IMR-90 (cell line): ENCODE data around the gene KCNMA1. TPM values are rescaled to one million over a fixed set of nuclear protein-coding genes. Genes with fewer than 3 reads are reported as not detected.

Experiments
- ATAC-seq: fragments of 200-7000 bp; cut with Tn5 transposase; 2 replicates; pipeline ENCODE4 v1.9.1; 2020; ENCODE audit warnings: low read depth, mild to moderate bottlenecking, moderate library complexity
- BruUV-seq: library from RNA; stranded (reverse); fragments of 400-500 nt; replicated peaks from 2 replicates; lab custom pipeline; 2021; lab: Mats Ljungman, UMichigan
- CTCF ChIA-PET: fragments of 300-600 bp; formaldehyde crosslinking; extraction: SDS; loops from one replicate; lab custom pipeline; 2021; ENCODE audit warnings: antibody characterized with exemption; lab: Yijun Ruan, JAX
- POLR2A ChIA-PET: fragments of 300-600 bp; sonication (Branson Sonifier 250); formaldehyde crosslinking; loops from one replicate; lab custom pipeline; 2022; ENCODE audit warnings: antibody characterized with exemption; ENCODE audit not compliant: unreplicated experiment; lab: Charles Lee
- DNase-seq: peaks from one replicate; pipeline ENCODE4 v3.0.0; 2013
- H2AFZ ChIP-seq: replicated peaks from 2 replicates; pipeline ENCODE3; 2013; ENCODE audit warnings: low read length, mild to moderate bottlenecking; ENCODE audit not compliant: poor library complexity
- H2AK5ac ChIP-seq: 2 replicates; pipeline ENCODE4 v1.6.1; 2013; ENCODE audit warnings: low read depth, low read length, inconsistent platforms
- H2AK9ac ChIP-seq: replicated peaks from 2 replicates; pipeline ENCODE3; 2013; ENCODE audit warnings: mild to moderate bottlenecking, low read depth, low read length, moderate library complexity; ENCODE audit not compliant: poor library complexity
- H2BK120ac ChIP-seq: 2 replicates; pipeline ENCODE4 v1.6.1; 2013; ENCODE audit warnings: low read depth, low read length, inconsistent platforms
- H2BK15ac ChIP-seq: 3 replicates; pipeline ENCODE4 v1.6.1; 2013; ENCODE audit warnings: low read depth, low read length, inconsistent platforms
- H2BK20ac ChIP-seq: 2 replicates; pipeline ENCODE4 v1.6.1; 2013; ENCODE audit warnings: low read depth, mild to moderate bottlenecking, inconsistent platforms, low read length, moderate library complexity
- H2BK5ac ChIP-seq: 2 replicates; pipeline ENCODE4 v1.6.1; 2013; ENCODE audit warnings: mild to moderate bottlenecking, low read depth, low read length, inconsistent platforms; ENCODE audit not compliant: poor library complexity, severe bottlenecking
- H3K14ac ChIP-seq: replicated peaks from 2 replicates; pipeline ENCODE4 v1.6.1; 2013; ENCODE audit warnings: low read depth, low read length, inconsistent platforms
- H3K18ac ChIP-seq: 2 replicates; pipeline ENCODE4 v1.6.1; 2013; ENCODE audit warnings: low read depth, low read length, control low read depth
- H3K23ac ChIP-seq: 2 replicates; pipeline ENCODE4 v1.6.1; 2013; ENCODE audit warnings: low read depth, low read length, inconsistent platforms
- H3K27ac ChIP-seq: 2 replicates; pipeline ENCODE4 v1.5.1; 2013; ENCODE audit warnings: mild to moderate bottlenecking, control low read depth, low read length; ENCODE audit not compliant: insufficient read depth
- H3K27me3 ChIP-seq: 2 replicates; pipeline ENCODE4 v1.6.1; 2013; ENCODE audit warnings: low read length; ENCODE audit not compliant: control insufficient read depth, insufficient read depth
- H3K36me3 ChIP-seq: 2 replicates; pipeline ENCODE4 v1.6.1; 2013; ENCODE audit warnings: low read length, mixed read lengths; ENCODE audit not compliant: control insufficient read depth, insufficient read depth
- H3K4ac ChIP-seq: 2 replicates; pipeline ENCODE4 v1.6.1; 2013; ENCODE audit warnings: low read depth, low read length, inconsistent platforms
- H3K4me1 ChIP-seq: 2 replicates; pipeline ENCODE4 v1.6.1; 2013; ENCODE audit warnings: low read length, mixed read lengths; ENCODE audit not compliant: control insufficient read depth, insufficient read depth
- H3K4me2 ChIP-seq: 2 replicates; pipeline ENCODE4 v1.6.1; 2013; ENCODE audit warnings: low read depth, mild to moderate bottlenecking, control low read depth, low read length, moderate library complexity
- H3K4me3 ChIP-seq: 2 replicates; pipeline ENCODE4 v1.5.1; 2013; ENCODE audit warnings: low read depth, mild to moderate bottlenecking, control low read depth, low read length, moderate library complexity; ENCODE audit not compliant: insufficient read depth
- H3K56ac ChIP-seq: 2 replicates; pipeline ENCODE4 v1.6.1; 2013; ENCODE audit warnings: low read length, inconsistent platforms; ENCODE audit not compliant: insufficient read depth; ENCODE audit errors: extremely low read depth
- H3K79me1 ChIP-seq, 2 experiments: 2 replicates each; pipeline ENCODE4 v1.6.1; 2013; ENCODE audit warnings: low read length in 2 of 2, inconsistent platforms in 1 of 2, low read depth in 1 of 2
- H3K9ac ChIP-seq: 2 replicates; pipeline ENCODE4 v1.6.1; 2013; ENCODE audit warnings: low read depth, low read length, control low read depth
- H3K9me1 ChIP-seq: 2 replicates; pipeline ENCODE4 v1.6.1; 2013; ENCODE audit warnings: low read length, inconsistent platforms; ENCODE audit not compliant: insufficient read depth
- H3K9me3 ChIP-seq: 2 replicates; pipeline ENCODE4 v1.6.1; 2013; ENCODE audit warnings: low read length; ENCODE audit not compliant: control insufficient read depth, insufficient read depth
- H4K20me1 ChIP-seq: 2 replicates; pipeline ENCODE4 v1.6.1; 2013; ENCODE audit warnings: low read length, inconsistent platforms; ENCODE audit not compliant: insufficient read depth
- H4K5ac ChIP-seq: 2 replicates; pipeline ENCODE4 v1.6.1; 2013; ENCODE audit warnings: mild to moderate bottlenecking, low read depth, low read length, control low read depth
- H4K8ac ChIP-seq, 2 experiments: 2 replicates each; pipeline ENCODE4 v1.6.1; 2013; ENCODE audit warnings: low read depth in 2 of 2, low read length in 2 of 2, control low read depth in 1 of 2, inconsistent platforms in 1 of 2
- H4K91ac ChIP-seq: 2 replicates; pipeline ENCODE4 v1.6.1; 2013; ENCODE audit warnings: low read depth, low read length, inconsistent platforms; ENCODE audit not compliant: insufficient read depth
- BHLHE40 ChIP-seq: fragments of 150-350 bp; IDR thresholded peaks from 2 replicates; pipeline ENCODE4 v1.6.1; 2016; ENCODE audit warnings: mild to moderate bottlenecking, low read depth, low read length
- CEBPB ChIP-seq: IDR thresholded peaks from 2 replicates; pipeline ENCODE4 v1.6.1; 2012; ENCODE audit warnings: low read depth, low read length, improper control_type of control experiment
- CHD1 ChIP-seq: IDR thresholded peaks from 2 replicates; pipeline ENCODE4 v1.6.1; 2012; ENCODE audit warnings: low read depth, low read length, improper control_type of control experiment
- ELK1 ChIP-seq: fragments of 150-350 bp; IDR thresholded peaks from 2 replicates; pipeline ENCODE4 v1.6.1; 2016; ENCODE audit warnings: low read depth, mild to moderate bottlenecking, low read length, moderate library complexity, borderline replicate concordance
- FOS ChIP-seq: fragments of 150-350 bp; IDR thresholded peaks from 2 replicates; pipeline ENCODE4 v1.6.1; 2016; ENCODE audit warnings: low read depth, low read length
- MAFK ChIP-seq: IDR thresholded peaks from 2 replicates; pipeline ENCODE4 v1.6.1; 2012; ENCODE audit warnings: low read depth, low read length, improper control_type of control experiment
- MAZ ChIP-seq: IDR thresholded peaks from 2 replicates; pipeline ENCODE4 v1.6.1; 2012; ENCODE audit warnings: low read depth, mild to moderate bottlenecking, low read length, improper control_type of control experiment, moderate library complexity, borderline replicate concordance
- MXI1 ChIP-seq: IDR thresholded peaks from 2 replicates; pipeline ENCODE4 v1.6.1; 2012; ENCODE audit warnings: low read depth, mild to moderate bottlenecking, low read length, moderate library complexity, borderline replicate concordance
- NFE2L2 ChIP-seq: fragments of 150-350 bp; IDR thresholded peaks from 2 replicates; pipeline ENCODE4 v1.6.1; 2016; ENCODE audit warnings: low read depth, mild to moderate bottlenecking, low read length
- POLR2A ChIP-seq: IDR thresholded peaks from 2 replicates; pipeline ENCODE4 v1.6.1; 2012; ENCODE audit warnings: mild to moderate bottlenecking, low read depth, low read length
- RAD21 ChIP-seq: IDR thresholded peaks from 2 replicates; pipeline ENCODE4 v1.6.1; 2012; ENCODE audit warnings: low read length, improper control_type of control experiment
- RCOR1 ChIP-seq: IDR thresholded peaks from 2 replicates; pipeline ENCODE4 v1.6.1; 2012; ENCODE audit warnings: mild to moderate bottlenecking, low read length, improper control_type of control experiment; ENCODE audit not compliant: insufficient replicate concordance
- RFX5 ChIP-seq: IDR thresholded peaks from 2 replicates; pipeline ENCODE4 v1.8.0; 2012; ENCODE audit warnings: low read depth, mild to moderate bottlenecking, low read length, moderate library complexity
- SMC3 ChIP-seq: fragments of 150-350 bp; IDR thresholded peaks from 2 replicates; pipeline ENCODE4 v1.6.1; 2016; ENCODE audit warnings: low read depth, mild to moderate bottlenecking, antibody characterized with exemption, low read length, moderate library complexity
- dilution Hi-C: fragments of 300-500 bp; cut with HindIII; formaldehyde crosslinking; loops from one replicate; pipeline ENCODE4 v1.14.3; 2018; ENCODE audit warnings: low sequenced_read_pairs; ENCODE audit not compliant: unreplicated experiment
- in situ Hi-C: fragments of 300-500 bp; cut with MboI; formaldehyde crosslinking; loops from 3 replicates; pipeline ENCODE4 v1.14.3; 2019; ENCODE audit warnings: low sequenced_read_pairs, inconsistent platforms, mixed read lengths
- intact Hi-C: fragments of 100-400 bp; cut with micrococcal nuclease; formaldehyde crosslinking; loops from 2 replicates; pipeline ENCODE4 v1.10.0; 2022
- polyA plus RNA-seq, 3 experiments: library from polyadenylated mRNA; depleted of rRNA; stranded (reverse); fragments of >200 nt; gene quantifications; 2 replicates each; pipeline ENCODE4 v1.2.3, GENCODE V29; 2012; ENCODE audit warnings: low replicate concordance in 1 of 3
- total RNA-seq: library from RNA; depleted of rRNA; stranded (reverse); fragments of >200 nt; gene quantifications from 2 replicates; pipeline ENCODE4 v1.2.3, GENCODE V29; 2012
- TF ChIP-seq, protein P1 (sequence below): fragments of 150-350 bp; IDR thresholded peaks from 2 replicates; pipeline ENCODE4 v1.6.1; 2017; ENCODE audit warnings: mild to moderate bottlenecking, antibody characterized with exemption, low read length, low read depth
- TF ChIP-seq, protein P2 (sequence below): conservative IDR thresholded peaks from 2 replicates; pipeline ENCODE4 v1.5.1; 2012; ENCODE audit warnings: mild to moderate bottlenecking, low read depth, low read length, improper control_type of control experiment

KCNMA1 gene
- total and polyA plus RNA-seq, 2 of the 4 experiments (the other 2 are of a cell fraction), result 25.6 to 29.6 TPM

DNA sequence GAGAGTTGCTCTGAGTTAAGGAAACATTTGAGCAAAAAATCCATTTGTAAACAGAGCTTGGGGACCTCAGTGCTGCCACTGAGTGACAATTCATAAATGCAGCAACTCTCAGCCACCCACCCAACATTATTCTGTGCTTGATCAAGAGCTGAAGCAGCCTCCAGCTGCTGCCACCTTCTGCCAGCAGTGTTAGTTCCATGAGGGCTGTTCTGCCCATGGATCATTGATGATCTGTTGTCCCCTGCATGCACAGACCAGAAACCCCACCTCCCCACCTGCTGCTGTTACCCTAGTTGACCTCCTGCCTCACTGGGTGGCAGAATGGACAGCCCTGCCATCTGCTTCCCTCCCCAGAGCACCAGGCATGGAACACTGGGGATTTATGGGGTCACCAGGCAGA lies 305.4 kb downstream of the KCNMA1 start:
- H4K8ac ChIP-seq, result no peak overlapping the region
- H3K27me3 ChIP-seq, result no peaks in the 10 kb centered on the region
- no peak overlapping the region for H3K23ac ChIP-seq
- DNase-seq (no peak), ATAC-seq (no peak; the same call in 1 of the 2 replicates)
- no peak overlapping the region for H2BK120ac ChIP-seq
- H2AK5ac ChIP-seq, result no peak overlapping the region; the same call in 1 of the 2 replicates
- no peak for TF ChIP-seq FOS
- TF ChIP-seq, protein P1, sequence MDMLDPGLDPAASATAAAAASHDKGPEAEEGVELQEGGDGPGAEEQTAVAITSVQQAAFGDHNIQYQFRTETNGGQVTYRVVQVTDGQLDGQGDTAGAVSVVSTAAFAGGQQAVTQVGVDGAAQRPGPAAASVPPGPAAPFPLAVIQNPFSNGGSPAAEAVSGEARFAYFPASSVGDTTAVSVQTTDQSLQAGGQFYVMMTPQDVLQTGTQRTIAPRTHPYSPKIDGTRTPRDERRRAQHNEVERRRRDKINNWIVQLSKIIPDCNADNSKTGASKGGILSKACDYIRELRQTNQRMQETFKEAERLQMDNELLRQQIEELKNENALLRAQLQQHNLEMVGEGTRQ, result no peak
- TF ChIP-seq SMC3, result no peak
- TF ChIP-seq POLR2A, result no peak
- TF ChIP-seq RCOR1, result no peak
- no peak for TF ChIP-seq CEBPB
- TF ChIP-seq, protein P2, sequence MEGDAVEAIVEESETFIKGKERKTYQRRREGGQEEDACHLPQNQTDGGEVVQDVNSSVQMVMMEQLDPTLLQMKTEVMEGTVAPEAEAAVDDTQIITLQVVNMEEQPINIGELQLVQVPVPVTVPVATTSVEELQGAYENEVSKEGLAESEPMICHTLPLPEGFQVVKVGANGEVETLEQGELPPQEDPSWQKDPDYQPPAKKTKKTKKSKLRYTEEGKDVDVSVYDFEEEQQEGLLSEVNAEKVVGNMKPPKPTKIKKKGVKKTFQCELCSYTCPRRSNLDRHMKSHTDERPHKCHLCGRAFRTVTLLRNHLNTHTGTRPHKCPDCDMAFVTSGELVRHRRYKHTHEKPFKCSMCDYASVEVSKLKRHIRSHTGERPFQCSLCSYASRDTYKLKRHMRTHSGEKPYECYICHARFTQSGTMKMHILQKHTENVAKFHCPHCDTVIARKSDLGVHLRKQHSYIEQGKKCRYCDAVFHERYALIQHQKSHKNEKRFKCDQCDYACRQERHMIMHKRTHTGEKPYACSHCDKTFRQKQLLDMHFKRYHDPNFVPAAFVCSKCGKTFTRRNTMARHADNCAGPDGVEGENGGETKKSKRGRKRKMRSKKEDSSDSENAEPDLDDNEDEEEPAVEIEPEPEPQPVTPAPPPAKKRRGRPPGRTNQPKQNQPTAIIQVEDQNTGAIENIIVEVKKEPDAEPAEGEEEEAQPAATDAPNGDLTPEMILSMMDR, result no peak
- no peak for TF ChIP-seq MAZ
- no peak for TF ChIP-seq MXI1
- TF ChIP-seq RFX5, result no peak
- TF ChIP-seq RAD21, result no peak
- TF ChIP-seq CHD1, result no peak
- TF ChIP-seq NFE2L2, result no peak
- no peak for TF ChIP-seq BHLHE40
- TF ChIP-seq MAFK, result no peak
- TF ChIP-seq ELK1, result no peak
- no peak overlapping the region for H4K91ac ChIP-seq
- BruUV-seq, result no TSS peak
- no peak overlapping the region for H3K4me2 ChIP-seq
- H3K9ac ChIP-seq, result no peak overlapping the region
- no peak overlapping the region for H3K27ac ChIP-seq
- no peaks in the 10 kb centered on the region for H3K9me3 ChIP-seq
- POLR2A ChIA-PET, result no interaction called here
- 0 out of 4 replicates have a peak, but pooled peaks cover 0 to 6% of the 10 kb centered on the region in 2 experiments for H3K79me1 ChIP-seq
- no peaks in the 10 kb centered on the region for H4K20me1 ChIP-seq
- H3K36me3 ChIP-seq, result no peaks in the 10 kb centered on the region
- H3K4me1 ChIP-seq, result peaks cover 8% of the 10 kb centered on the region; the same call in 1 of the 2 replicates
- dilution Hi-C loops (no loop called here), in situ Hi-C loops (no loop called here), intact Hi-C loops (no loop called here)
- H2BK20ac ChIP-seq, result peak overlapping the region; percentile 42; the same call in 1 of the 2 replicates
- peak overlapping the region; percentile 52; the same call in 1 of the 2 replicates for H3K4ac ChIP-seq
- no peak overlapping the region for H2AFZ ChIP-seq
- peaks cover 6% of the 10 kb centered on the region for H3K9me1 ChIP-seq
- H3K18ac ChIP-seq, result no peak overlapping the region
- no peak overlapping the region for H3K56ac ChIP-seq
- H2BK15ac ChIP-seq, result no peak overlapping the region
- no peak overlapping the region for H3K14ac ChIP-seq
- CTCF ChIA-PET, result no interaction called here
- H4K5ac ChIP-seq, result no peak overlapping the region
- H2BK5ac ChIP-seq, result no peak overlapping the region
- H3K4me3 ChIP-seq, result no peak overlapping the region
- peak overlapping the region; percentile 37 for H2AK9ac ChIP-seq
